Measurements from ENCODE around the gene CNTNAP2. TPM values are rescaled to one million over a fixed set of nuclear protein-coding genes. Genes with fewer than 3 reads are reported as not detected.

CNTNAP2 gene
- total and polyA plus RNA-seq, 4 experiments from 2014 or later = 0.19 to 0.50 (median 0.20) TPM; not detected in 1

- H3K27me3 ChIP-seq (ENCODE audit: insufficient read depth, low read length) = no peaks in the 10 kb centered on the region
- ChIA-PET CTCF (ENCODE audit: partially characterized antibody) (no interaction called here), POLR2A (ENCODE audit: partially characterized antibody) (no interaction called here)
- H3K4me1 ChIP-seq (ENCODE audit: insufficient read depth, low read length) = no peaks in the 10 kb centered on the region
- DNase-seq = no peak
- Mint-ChIP-seq H3K27ac (no peak overlapping the region), H3K4me1 (no peaks in the 10 kb centered on the region), H3K36me3 (no peaks in the 10 kb centered on the region), H3K27me3 (no peaks in the 10 kb centered on the region), H3K4me3 (no peak overlapping the region), H3K9me3 (peaks cover 0 to 10% (median 3%) of the 10 kb centered on the region in 8 donors)
- H3K36me3 ChIP-seq (ENCODE audit: insufficient read depth, low read length) = no peaks in the 10 kb centered on the region
- no peak overlapping the region for H3K4me3 ChIP-seq (ENCODE audit: low read length in 2 of 2)
- intact Hi-C loops (cut with micrococcal nuclease) = no loop called here
- H3K27ac ChIP-seq (ENCODE audit: low read depth, low read length) = no peak overlapping the region
- H3K9me3 ChIP-seq (ENCODE audit: control insufficient read depth in 1 of 2, low read length in 2 of 2) = no peaks in the 10 kb centered on the region
These were observed 1461.6 kb downstream of the CNTNAP2 start for GRCh38 chr7:147578196-147578595.

- DNase-seq = no peak
- H3K27me3 Mint-ChIP-seq = no peaks in the 10 kb centered on the region
- H3K4me1 ChIP-seq (ENCODE audit: insufficient read depth, low read length) = no peaks in the 10 kb centered on the region
- no peak overlapping the region for H3K4me3 ChIP-seq (ENCODE audit: low read length in 2 of 2)
- H3K36me3 ChIP-seq (ENCODE audit: insufficient read depth, low read length) = no peaks in the 10 kb centered on the region
- H3K27me3 ChIP-seq (ENCODE audit: insufficient read depth, low read length) = no peaks in the 10 kb centered on the region
- no peaks in the 10 kb centered on the region for H3K36me3 Mint-ChIP-seq
- H3K27ac Mint-ChIP-seq = no peak overlapping the region
- ChIA-PET POLR2A (ENCODE audit: partially characterized antibody) (no interaction called here), CTCF (ENCODE audit: partially characterized antibody) (no interaction called here)
- no peaks in the 10 kb centered on the region for H3K9me3 ChIP-seq (ENCODE audit: control insufficient read depth in 1 of 2, low read length in 2 of 2)
- no peaks in the 10 kb centered on the region for H3K4me1 Mint-ChIP-seq
- intact Hi-C loops (cut with micrococcal nuclease) = no loop called here
- no peak overlapping the region for H3K27ac ChIP-seq (ENCODE audit: low read depth, low read length)
- H3K4me3 Mint-ChIP-seq = no peak overlapping the region
- peaks cover 0 to 11% (median 3%) of the 10 kb centered on the region in 8 donors for H3K9me3 Mint-ChIP-seq
These were observed 1462.5 kb downstream of the CNTNAP2 start for GRCh38 chr7:147579148-147579547.

GRCh38 chr7:147584771-147585193 is 1468.2 kb downstream of the CNTNAP2 start:
- DNase-seq = no peak
- H3K9me3 ChIP-seq (ENCODE audit: control insufficient read depth in 1 of 2, low read length in 2 of 2) = no peaks in the 10 kb centered on the region
- CTCF ChIA-PET (ENCODE audit: partially characterized antibody) = no interaction called here
- H3K27ac Mint-ChIP-seq = no peak overlapping the region
- intact Hi-C loops (cut with micrococcal nuclease) = no loop called here
- no peak overlapping the region for H3K4me3 Mint-ChIP-seq
- no peaks in the 10 kb centered on the region for H3K4me1 Mint-ChIP-seq
- POLR2A ChIA-PET (ENCODE audit: partially characterized antibody) = no interaction called here
- no peaks in the 10 kb centered on the region for H3K4me1 ChIP-seq (ENCODE audit: insufficient read depth, low read length)
- H3K27me3 ChIP-seq (ENCODE audit: insufficient read depth, low read length) = no peaks in the 10 kb centered on the region
- no peaks in the 10 kb centered on the region for H3K36me3 Mint-ChIP-seq
- H3K27ac ChIP-seq (ENCODE audit: low read depth, low read length) = no peak overlapping the region
- no peak overlapping the region for H3K4me3 ChIP-seq (ENCODE audit: low read length in 2 of 2)
- H3K27me3 Mint-ChIP-seq = no peaks in the 10 kb centered on the region
- H3K9me3 Mint-ChIP-seq = peaks cover 0 to 8% (median 1%) of the 10 kb centered on the region in 8 donors
- no peaks in the 10 kb centered on the region for H3K36me3 ChIP-seq (ENCODE audit: insufficient read depth, low read length)

- H3K4me3 ChIP-seq (ENCODE audit: low read length in 2 of 2) = no peak overlapping the region
- CTCF ChIA-PET (ENCODE audit: partially characterized antibody) = no interaction called here
- intact Hi-C loops (cut with micrococcal nuclease) = no loop called here
- no peak for DNase-seq
- H3K27me3 ChIP-seq (ENCODE audit: insufficient read depth, low read length) = no peaks in the 10 kb centered on the region
- Mint-ChIP-seq H3K9me3 (peaks cover 0 to 5% (median 0%) of the 10 kb centered on the region in 8 donors), H3K27ac (no peak overlapping the region), H3K4me3 (no peak overlapping the region), H3K36me3 (no peaks in the 10 kb centered on the region), H3K4me1 (no peaks in the 10 kb centered on the region), H3K27me3 (no peaks in the 10 kb centered on the region)
- no peak overlapping the region for H3K27ac ChIP-seq (ENCODE audit: low read depth, low read length)
- no peaks in the 10 kb centered on the region for H3K36me3 ChIP-seq (ENCODE audit: insufficient read depth, low read length)
- H3K4me1 ChIP-seq (ENCODE audit: insufficient read depth, low read length) = no peaks in the 10 kb centered on the region
- POLR2A ChIA-PET (ENCODE audit: partially characterized antibody) = no interaction called here
- H3K9me3 ChIP-seq (ENCODE audit: control insufficient read depth in 1 of 2, low read length in 2 of 2) = no peaks in the 10 kb centered on the region
These were observed 1469.5 kb downstream of the CNTNAP2 start for GRCh38 chr7:147586110-147586509.

- Histone ChIP-seq H3K36me3 (ENCODE audit: insufficient read depth, low read length) (no peaks in the 10 kb centered on the region), H3K27me3 (ENCODE audit: insufficient read depth, low read length) (no peaks in the 10 kb centered on the region), H3K27ac (ENCODE audit: low read depth, low read length) (no peak overlapping the region), H3K9me3 (ENCODE audit: control insufficient read depth in 1 of 2, low read length in 2 of 2) (no peaks in the 10 kb centered on the region), H3K4me3 (ENCODE audit: low read length in 2 of 2) (no peak overlapping the region), H3K4me1 (ENCODE audit: insufficient read depth, low read length) (no peaks in the 10 kb centered on the region)
- Mint-ChIP-seq H3K4me3 (no peak overlapping the region), H3K27ac (no peak overlapping the region), H3K36me3 (no peaks in the 10 kb centered on the region), H3K9me3 (peaks cover 0 to 5% (median 0%) of the 10 kb centered on the region in 8 donors), H3K4me1 (no peaks in the 10 kb centered on the region), H3K27me3 (no peaks in the 10 kb centered on the region)
- ChIA-PET POLR2A (ENCODE audit: partially characterized antibody) (no interaction called here), CTCF (ENCODE audit: partially characterized antibody) (no interaction called here)
- no peak for DNase-seq
- intact Hi-C loops (cut with micrococcal nuclease) = no loop called here
These were observed 1469.9 kb downstream of the CNTNAP2 start for GRCh38 chr7:147586526-147586925.

- intact Hi-C loops (cut with micrococcal nuclease) = no loop called here
- no peaks in the 10 kb centered on the region for H3K4me1 ChIP-seq (ENCODE audit: insufficient read depth, low read length)
- no peaks in the 10 kb centered on the region for H3K27me3 ChIP-seq (ENCODE audit: insufficient read depth, low read length)
- Mint-ChIP-seq H3K27ac (no peak overlapping the region), H3K4me3 (no peak overlapping the region), H3K4me1 (no peaks in the 10 kb centered on the region), H3K9me3 (peaks cover 0 to 17% (median 4%) of the 10 kb centered on the region in 8 donors), H3K36me3 (no peaks in the 10 kb centered on the region), H3K27me3 (no peaks in the 10 kb centered on the region)
- H3K27ac ChIP-seq (ENCODE audit: low read depth, low read length) = no peak overlapping the region
- H3K36me3 ChIP-seq (ENCODE audit: insufficient read depth, low read length) = no peaks in the 10 kb centered on the region
- ChIA-PET CTCF (ENCODE audit: partially characterized antibody) (no interaction called here), POLR2A (ENCODE audit: partially characterized antibody) (no interaction called here)
- H3K4me3 ChIP-seq (ENCODE audit: low read length in 2 of 2) = no peak overlapping the region
- no peaks in the 10 kb centered on the region for H3K9me3 ChIP-seq (ENCODE audit: control insufficient read depth in 1 of 2, low read length in 2 of 2)
- DNase-seq = no peak
These were observed 1476.9 kb downstream of the CNTNAP2 start for GRCh38 chr7:147593271-147594057.

- no peaks in the 10 kb centered on the region for H3K27me3 Mint-ChIP-seq
- CTCF ChIA-PET (ENCODE audit: partially characterized antibody) = no interaction called here
- Histone ChIP-seq H3K4me1 (ENCODE audit: insufficient read depth, low read length) (no peaks in the 10 kb centered on the region), H3K36me3 (ENCODE audit: insufficient read depth, low read length) (no peaks in the 10 kb centered on the region), H3K27me3 (ENCODE audit: insufficient read depth, low read length) (no peaks in the 10 kb centered on the region), H3K4me3 (ENCODE audit: low read length in 2 of 2) (no peak overlapping the region), H3K27ac (ENCODE audit: low read depth, low read length) (no peak overlapping the region), H3K9me3 (ENCODE audit: control insufficient read depth in 1 of 2, low read length in 2 of 2) (no peaks in the 10 kb centered on the region)
- H3K27ac Mint-ChIP-seq = no peak overlapping the region
- POLR2A ChIA-PET (ENCODE audit: partially characterized antibody) = no interaction called here
- H3K36me3 Mint-ChIP-seq = no peaks in the 10 kb centered on the region
- no peaks in the 10 kb centered on the region for H3K4me1 Mint-ChIP-seq
- H3K4me3 Mint-ChIP-seq = no peak overlapping the region
- intact Hi-C loops (cut with micrococcal nuclease) = no loop called here
- peaks cover 4 to 27% (median 9%) of the 10 kb centered on the region in 8 donors for H3K9me3 Mint-ChIP-seq
- DNase-seq = no peak
These were observed 1478.4 kb downstream of the CNTNAP2 start for GRCh38 chr7:147595042-147595441.
